Skeletal muscle tissue (tissue), 4 donors: ENCODE results near the gene DNLZ. TPM values are rescaled to one million over a fixed set of nuclear protein-coding genes. Genes with fewer than 3 reads are reported as not detected.

Experiments used
- H3K27ac ChIP-seq: one replicate; pipeline ENCODE4 v1.7.0; 2013; ENCODE audit warnings: mild to moderate bottlenecking, low read depth, low read length, inconsistent platforms
- H3K27me3 ChIP-seq, 3 donors: one replicate each; pipeline ENCODE4 v1.7.0; 2013; ENCODE audit warnings: low read length in 3 of 3; ENCODE audit not compliant: control insufficient read depth in 3 of 3, insufficient read depth in 3 of 3
- H3K36me3 ChIP-seq, 3 donors: one replicate each; pipeline ENCODE4 v1.7.0; 2013; ENCODE audit warnings: low read length in 3 of 3; ENCODE audit not compliant: control insufficient read depth in 3 of 3, insufficient read depth in 3 of 3
- H3K4me1 ChIP-seq, 3 donors: one replicate each; pipeline ENCODE4 v1.7.0; 2013; ENCODE audit warnings: low read length in 3 of 3, mild to moderate bottlenecking in 3 of 3; ENCODE audit not compliant: control insufficient read depth in 3 of 3, insufficient read depth in 3 of 3
- H3K4me3 ChIP-seq, 3 donors: one replicate each; pipeline ENCODE4 v1.7.0; 2013; ENCODE audit warnings: low read length in 3 of 3
- H3K9ac ChIP-seq, 3 donors: one replicate each; pipeline ENCODE4 v1.7.0; 2013; ENCODE audit warnings: low read length in 3 of 3, mild to moderate bottlenecking in 3 of 3, moderate library complexity in 2 of 3, low read depth in 1 of 3
- H3K9me3 ChIP-seq, 3 donors: one replicate each; pipeline ENCODE4 v1.7.0; 2013; ENCODE audit warnings: low read length in 3 of 3; ENCODE audit not compliant: control insufficient read depth in 3 of 3
- total RNA-seq: library from RNA; depleted of rRNA; stranded (reverse); fragments of >200 nt; gene quantifications from one replicate; pipeline ENCODE4 v1.2.3, GENCODE V29; 2014
- donor health status: Osteomylitis.

DNLZ gene
- total RNA-seq, 1 donor from 2014 or later, result 5.2 TPM

- no peak overlapping the region for H3K27ac ChIP-seq
- H3K27me3 ChIP-seq, result peaks cover 9 to 44% (median 27%) of the 10 kb centered on the region in 3 donors
- H3K36me3 ChIP-seq, result no peaks in the 10 kb centered on the region
- no peak overlapping the region for H3K9ac ChIP-seq
- no peak overlapping the region for H3K4me3 ChIP-seq
- H3K9me3 ChIP-seq, result no peaks in the 10 kb centered on the region
- H3K4me1 ChIP-seq, result peaks cover 2 to 13% (median 3%) of the 10 kb centered on the region in 3 donors
These were observed 23.0 kb downstream of the DNLZ start for GRCh38 chr9:136340356-136341041.

- H3K4me1 ChIP-seq, result peaks cover 0 to 12% (median 2%) of the 10 kb centered on the region in 3 donors
These were observed 23.6 kb downstream of the DNLZ start for GRCh38 chr9:136339958-136340310.

GRCh38 chr9:136339173-136339957 is 24.2 kb downstream of the DNLZ start:
- Histone ChIP-seq H3K36me3 (no peaks in the 10 kb centered on the region), H3K27me3 (peaks cover 0 to 35% (median 23%) of the 10 kb centered on the region in 3 donors), H3K9ac (no peak overlapping the region), H3K27ac (no peak overlapping the region), H3K4me1 (peaks cover 0 to 10% (median 0%) of the 10 kb centered on the region in 3 donors), H3K4me3 (no peak overlapping the region), H3K9me3 (no peaks in the 10 kb centered on the region)

More at GRCh38 chr9:136339958-136340310, 23.6 kb downstream of the DNLZ start:
- Histone ChIP-seq H3K27ac (no peak overlapping the region), H3K27me3 (peaks cover 3 to 41% (median 27%) of the 10 kb centered on the region in 3 donors), H3K36me3 (no peaks in the 10 kb centered on the region), H3K9me3 (no peaks in the 10 kb centered on the region), H3K9ac (no peak overlapping the region), H3K4me3 (no peak overlapping the region)

GRCh38 chr9:136338511-136338910 is 25.0 kb downstream of the DNLZ start:
- H3K4me3 ChIP-seq, result no peak overlapping the region
- no peaks in the 10 kb centered on the region for H3K36me3 ChIP-seq
- peaks cover 0 to 31% (median 17%) of the 10 kb centered on the region in 3 donors for H3K27me3 ChIP-seq
- H3K4me1 ChIP-seq, result peaks cover 0 to 10% (median 0%) of the 10 kb centered on the region in 3 donors
- no peak overlapping the region for H3K27ac ChIP-seq
- H3K9me3 ChIP-seq, result no peaks in the 10 kb centered on the region
- H3K9ac ChIP-seq, result no peak overlapping the region

GRCh38 chr9:136337416-136338395 is 25.8 kb downstream of the DNLZ start:
- peaks cover 0 to 10% (median 0%) of the 10 kb centered on the region in 3 donors for H3K4me1 ChIP-seq
- peaks cover 0 to 26% (median 12%) of the 10 kb centered on the region in 3 donors for H3K27me3 ChIP-seq
- H3K36me3 ChIP-seq, result no peaks in the 10 kb centered on the region
- H3K9me3 ChIP-seq, result no peaks in the 10 kb centered on the region
- H3K27ac ChIP-seq, result no peak overlapping the region
- H3K4me3 ChIP-seq, result no peak overlapping the region
- H3K9ac ChIP-seq, result no peak overlapping the region

- Histone ChIP-seq H3K4me1 (peaks cover 0 to 6% (median 0%) of the 10 kb centered on the region in 3 donors), H3K27ac (no peak overlapping the region), H3K27me3 (peaks cover 0 to 20% (median 6%) of the 10 kb centered on the region in 3 donors), H3K9ac (no peak overlapping the region), H3K36me3 (no peaks in the 10 kb centered on the region), H3K9me3 (no peaks in the 10 kb centered on the region), H3K4me3 (no peak overlapping the region)
These were observed 26.7 kb downstream of the DNLZ start for GRCh38 chr9:136336881-136337280.

- no peak overlapping the region for H3K4me3 ChIP-seq
- peaks cover 0 to 18% (median 5%) of the 10 kb centered on the region in 3 donors for H3K27me3 ChIP-seq
- H3K27ac ChIP-seq, result no peak overlapping the region
- H3K9me3 ChIP-seq, result no peaks in the 10 kb centered on the region
- no peak overlapping the region for H3K9ac ChIP-seq
- no peaks in the 10 kb centered on the region for H3K36me3 ChIP-seq
- H3K4me1 ChIP-seq, result peaks cover 0 to 2% (median 0%) of the 10 kb centered on the region in 3 donors
These were observed 27.2 kb downstream of the DNLZ start for GRCh38 chr9:136336156-136336870.

GRCh38 chr9:136335296-136336155 is 28.0 kb downstream of the DNLZ start:
- Histone ChIP-seq H3K36me3 (no peaks in the 10 kb centered on the region), H3K27ac (no peak overlapping the region)

More at GRCh38 chr9:136335296-136336155, 28.0 kb downstream of the DNLZ start:
- no peak overlapping the region for H3K9ac ChIP-seq
- no peaks in the 10 kb centered on the region for H3K9me3 ChIP-seq
- peaks cover 0 to 16% (median 0%) of the 10 kb centered on the region in 3 donors for H3K27me3 ChIP-seq
- H3K4me3 ChIP-seq, result no peak overlapping the region
- H3K4me1 ChIP-seq, result no peaks in the 10 kb centered on the region
